B cell (primary cell): ENCODE results near the gene FREM2. TPM values are rescaled to one million over a fixed set of nuclear protein-coding genes. Genes with fewer than 3 reads are reported as not detected.

Experiments
- ATAC-seq: fragments of 200-7000 bp; cut with Tn5 transposase; one replicate; pipeline ENCODE4 v1.10.0; 2021; ENCODE audit warnings: low read depth, mild to moderate bottlenecking, moderate number of reproducible peaks, moderate library complexity
- CTCF ChIA-PET: fragments of 350-600 bp; sonication (Branson Sonifier 250); formaldehyde crosslinking; loops from one replicate; lab custom pipeline; 2021; ENCODE audit warnings: antibody characterized with exemption, inconsistent platforms; lab: Charles Lee
- POLR2A ChIA-PET: fragments of 350-600 bp; sonication (Branson Sonifier 250); formaldehyde crosslinking; loops from one replicate; lab custom pipeline; 2021; ENCODE audit warnings: antibody characterized with exemption; lab: Charles Lee
- DNase-seq: peaks from one replicate; pipeline ENCODE4 v3.0.0; 2013
- H2AFZ ChIP-seq: 2 replicates; pipeline ENCODE4 v1.6.1; 2012; ENCODE audit warnings: mild to moderate bottlenecking, low read depth, low read length; ENCODE audit not compliant: insufficient read depth, poor library complexity, severe bottlenecking
- H3K27ac ChIP-seq, 2 donors: 1 replicate in 1 of 2; 2 replicates in 1 of 2; pipeline ENCODE4 v1.5.1; 2012 to 2013; ENCODE audit warnings: low read length in 2 of 2, mild to moderate bottlenecking in 2 of 2, moderate library complexity in 1 of 2
- H3K27me3 ChIP-seq, 4 experiments: fragments of 200-600 bp in 1 of 4; sonication (generic) in 1 of 4; replicated peaks in 1 of 4; 1 replicate in 2 of 4; 2 replicates in 2 of 4; pipeline versions ENCODE4 v1.6.1 to v1.7.0; 2013 to 2016; ENCODE audit warnings: low read length in 3 of 4, mild to moderate bottlenecking in 2 of 4, mixed read lengths in 1 of 4, moderate library complexity in 1 of 4; ENCODE audit not compliant: insufficient read depth in 4 of 4, control insufficient read depth in 3 of 4; ENCODE audit errors: control extremely low read depth in 1 of 4
- H3K36me3 ChIP-seq, 2 experiments: replicated peaks in 1 of 2; 1 replicate in 1 of 2; 2 replicates in 1 of 2; pipeline versions ENCODE4 v1.6.1 to v1.7.1; 2013; ENCODE audit warnings: low read length in 1 of 2; ENCODE audit not compliant: insufficient read depth in 2 of 2, control insufficient read depth in 1 of 2; ENCODE audit errors: control extremely low read depth in 1 of 2, extremely low read depth in 1 of 2
- H3K4me1 ChIP-seq, 2 donors: fragments of 200-600 bp in 1 of 2; sonication (generic) in 1 of 2; 1 replicate in 1 of 2; 2 replicates in 1 of 2; pipeline versions ENCODE4 v1.5.1 to v1.6.1; 2013 to 2017; ENCODE audit warnings: low read length in 2 of 2; ENCODE audit not compliant: control insufficient read depth in 2 of 2, insufficient read depth in 2 of 2
- H3K4me2 ChIP-seq: replicated peaks from 2 replicates; pipeline ENCODE3; 2012; ENCODE audit warnings: mild to moderate bottlenecking, low read depth, low read length; ENCODE audit not compliant: poor library complexity, severe bottlenecking
- H3K4me3 ChIP-seq, 5 experiments: fragments of 200-600 bp in 1 of 5; sonication (generic) in 1 of 5; 1 replicate in 3 of 5; 2 replicates in 2 of 5; pipeline versions ENCODE4 v1.5.1 to v1.7.0; 2011 to 2016; ENCODE audit warnings: low read length in 4 of 5, mild to moderate bottlenecking in 4 of 5, low read depth in 2 of 5, control low read depth in 1 of 5, moderate library complexity in 1 of 5; ENCODE audit not compliant: insufficient read depth in 1 of 5; ENCODE audit errors: control extremely low read depth in 1 of 5, extremely low read depth in 1 of 5
- H3K79me2 ChIP-seq: fragments of 200-600 bp; sonication (generic); one replicate; pipeline ENCODE4 v1.6.0; 2016; ENCODE audit warnings: low read length; ENCODE audit not compliant: control insufficient read depth, insufficient read depth
- H3K9ac ChIP-seq: fragments of 200-600 bp; sonication (generic); 2 replicates; pipeline ENCODE4 v1.6.1; 2017; ENCODE audit warnings: mild to moderate bottlenecking, low read length, moderate library complexity
- H3K9me3 ChIP-seq, 3 donors: one replicate each; pipeline versions ENCODE4 v1.6.1 to v1.7.1; 2013; ENCODE audit warnings: low read length in 2 of 3; ENCODE audit not compliant: control insufficient read depth in 2 of 3, insufficient read depth in 1 of 3; ENCODE audit errors: control extremely low read depth in 1 of 3
- H4K20me1 ChIP-seq: 2 replicates; pipeline ENCODE4 v1.6.0; 2012; ENCODE audit warnings: mild to moderate bottlenecking, low read length; ENCODE audit not compliant: insufficient read depth, control insufficient read depth, poor library complexity, severe bottlenecking
- H3K27ac Mint-ChIP-seq: one replicate; pipeline ENCODE4 v1.8.0; 2021; ENCODE audit warnings: mixed read lengths
- H3K27me3 Mint-ChIP-seq: one replicate; pipeline ENCODE4 v1.8.0; 2021; ENCODE audit warnings: mixed read lengths
- H3K4me1 Mint-ChIP-seq: one replicate; pipeline ENCODE4 v1.8.0; 2021; ENCODE audit warnings: mixed read lengths
- H3K4me3 Mint-ChIP-seq: one replicate; pipeline ENCODE4 v1.8.0; 2021; ENCODE audit warnings: mixed read lengths
- H3K9me3 Mint-ChIP-seq: one replicate; pipeline ENCODE4 v1.8.0; 2022; ENCODE audit warnings: mixed read lengths; ENCODE audit not compliant: insufficient read depth
- CTCF ChIP-seq: fragments of 200-600 bp; IDR thresholded peaks from one replicate; pipeline ENCODE4 v1.8.0; 2022; ENCODE audit warnings: antibody characterized with exemption, mild to moderate bottlenecking
- EZH2 ChIP-seq: IDR thresholded peaks from 2 replicates; pipeline ENCODE4 v1.6.1; 2012; ENCODE audit warnings: borderline replicate concordance, low read depth, mild to moderate bottlenecking, moderate library complexity, low read length; ENCODE audit not compliant: insufficient read depth, poor library complexity, severe bottlenecking
- WGBS: methylation state at CpG from one replicate; pipeline ENCODE4 v1.1.5; 2013; ENCODE audit warnings: missing lambda C conversion rate; ENCODE audit not compliant: insufficient coverage; 5-methylcytosine and 5-hydroxymethylcytosine counted together
- intact Hi-C: fragments of 100-400 bp; cut with micrococcal nuclease; formaldehyde crosslinking; loops from one replicate; pipeline ENCODE4 v1.10.0; 2022
- polyA plus RNA-seq: library from polyadenylated mRNA; depleted of rRNA; stranded (reverse); fragments of >200 nt; gene quantifications from 2 replicates; pipeline ENCODE4 v1.2.3, GENCODE V29; 2012
- total RNA-seq, 2 donors: library from RNA; stranded (reverse); fragments of 120-200 nt in 1 of 2; gene quantifications; 1 replicate in 1 of 2; 2 replicates in 1 of 2; pipeline versions ENCODE4 v1.2.3 to v1.2.4, GENCODE V29; 2013 to 2022

The FREM2 gene
- total and polyA plus RNA-seq, 2 donors (not counting 1 experiment from before 2014, with no cell fraction given) = not detected

GRCh38 chr13:38854226-38854625 is 167.3 kb downstream of the FREM2 start:
- ATAC-seq (no peak), DNase-seq (no peak)
- TF ChIP-seq CTCF (no peak), EZH2 (no peak)
- peaks cover 1% of the 10 kb centered on the region for H3K9me3 Mint-ChIP-seq
- ChIA-PET POLR2A (no interaction called here), CTCF (no interaction called here)
- no peak overlapping the region for H3K4me2 ChIP-seq
- H3K4me3 Mint-ChIP-seq = no peak overlapping the region
- no peaks in the 10 kb centered on the region for H3K27me3 ChIP-seq
- no peaks in the 10 kb centered on the region for H3K9me3 ChIP-seq
- no peaks in the 10 kb centered on the region for H3K4me1 ChIP-seq
- intact Hi-C loops = no loop called here
- H3K27ac Mint-ChIP-seq = no peak overlapping the region
- WGBS = 67% methylated on average over 1 of the region's 3 CpGs
- H3K36me3 ChIP-seq = no peaks in the 10 kb centered on the region
- H3K27me3 Mint-ChIP-seq = no peaks in the 10 kb centered on the region
- H3K9ac ChIP-seq = no peak overlapping the region
- H3K79me2 ChIP-seq = no peaks in the 10 kb centered on the region
- no peaks in the 10 kb centered on the region for H3K4me1 Mint-ChIP-seq
- H2AFZ ChIP-seq = no peak overlapping the region
- H3K4me3 ChIP-seq = no peak overlapping the region
- H4K20me1 ChIP-seq = no peaks in the 10 kb centered on the region
- no peak overlapping the region for H3K27ac ChIP-seq

DNA sequence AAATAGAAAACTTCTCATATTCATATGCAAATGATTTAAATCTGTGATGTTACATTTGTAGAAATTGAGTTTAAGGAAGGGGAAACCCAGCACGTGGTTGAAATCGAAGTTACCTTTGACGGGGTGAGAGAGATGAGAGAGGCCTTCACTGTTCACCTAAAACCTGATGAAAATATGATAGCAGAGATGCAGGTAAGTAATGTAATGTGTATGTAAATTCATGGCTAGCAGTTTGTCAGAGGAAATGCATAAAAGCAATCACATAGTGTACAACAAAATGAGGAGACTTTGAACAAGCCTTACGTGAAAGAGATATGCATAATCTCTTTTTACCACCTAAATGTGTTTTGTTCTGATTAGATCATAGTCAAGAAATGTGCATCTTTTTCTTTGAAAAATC is 169.2 kb downstream of the FREM2 start:
- ATAC-seq (no peak), DNase-seq (no peak)
- Histone ChIP-seq H3K9ac (no peak overlapping the region), H3K4me2 (no peak overlapping the region), H3K4me1 (no peaks in the 10 kb centered on the region), H2AFZ (no peak overlapping the region), H3K27me3 (no peaks in the 10 kb centered on the region), H4K20me1 (no peaks in the 10 kb centered on the region), H3K36me3 (no peaks in the 10 kb centered on the region), H3K27ac (no peak overlapping the region), H3K9me3 (no peaks in the 10 kb centered on the region), H3K79me2 (no peaks in the 10 kb centered on the region), H3K4me3 (no peak overlapping the region)
- H3K9me3 Mint-ChIP-seq = no peaks in the 10 kb centered on the region
- TF ChIP-seq CTCF (no peak), EZH2 (no peak)
- 86% methylated on average over 3 of the region's 4 CpGs for WGBS
- intact Hi-C loops = no loop called here
- no peak overlapping the region for H3K27ac Mint-ChIP-seq
- H3K4me1 Mint-ChIP-seq = no peaks in the 10 kb centered on the region
- CTCF ChIA-PET = no interaction called here
- POLR2A ChIA-PET = no interaction called here
- H3K4me3 Mint-ChIP-seq = no peak overlapping the region
- no peaks in the 10 kb centered on the region for H3K27me3 Mint-ChIP-seq
